ENCODE results near the gene LRRC1.
A peak's percentile ranks its signal among the peaks of the same experiment; 100 is the strongest.
"Not testable (repeated sequence)": the region's sequence is repeated elsewhere in the genome, so short reads cannot be mapped to it uniquely, and the experiment has no call there.

LRRC1 gene

GRCh38 chr6:53794720-53795339 is at the start of gene LRRC1:
Gene LRRC1 (plus strand): TSS chr6:53795005. CDS start chr6:53795257, 252 bp downstream.
- peak; percentile 97 for DNase-seq

- DNase-seq: no peak
Observed at GRCh38 chr6:53746442-53747103, 48.2 kb upstream of the LRRC1 start.

- no peak for DNase-seq
Observed at GRCh38 chr6:53750052-53750650, 44.7 kb upstream of the LRRC1 start.

- DNase-seq: no peak
Observed at GRCh38 chr6:53751417-53751816, 43.4 kb upstream of the LRRC1 start.

- no peak for DNase-seq
Observed at GRCh38 chr6:53752440-53752839, 42.4 kb upstream of the LRRC1 start.

- DNase-seq: no peak
Observed at GRCh38 chr6:53752856-53753255, 41.9 kb upstream of the LRRC1 start.

GRCh38 chr6:53754330-53754729 is 40.5 kb upstream of the LRRC1 start:
- DNase-seq: no peak

- no peak for DNase-seq
Observed at GRCh38 chr6:53756396-53756795, 38.4 kb upstream of the LRRC1 start.

GRCh38 chr6:53758496-53758895 is 36.3 kb upstream of the LRRC1 start:
- no peak for DNase-seq

- DNase-seq: no peak
Observed at GRCh38 chr6:53761036-53761435, 33.8 kb upstream of the LRRC1 start.

GRCh38 chr6:53765270-53765669 is 29.5 kb upstream of the LRRC1 start:
- no peak for DNase-seq

- no peak for DNase-seq
Observed at GRCh38 chr6:53766930-53767329, 27.9 kb upstream of the LRRC1 start.

- no peak for DNase-seq
Observed at GRCh38 chr6:53767941-53768340, 26.9 kb upstream of the LRRC1 start.

GRCh38 chr6:53768636-53769035 is 26.2 kb upstream of the LRRC1 start:
- no peak for DNase-seq

- DNase-seq: no peak
Observed at GRCh38 chr6:53770780-53771249, 24.0 kb upstream of the LRRC1 start.

GRCh38 chr6:53771785-53772624 is 22.8 kb upstream of the LRRC1 start:
- DNase-seq: no peak

GRCh38 chr6:53773044-53773696 is 21.6 kb upstream of the LRRC1 start:
- DNase-seq: no peak

- not testable (repeated sequence) for DNase-seq
Observed at GRCh38 chr6:53776152-53776551, 18.7 kb upstream of the LRRC1 start.

GRCh38 chr6:53784991-53785390 is 9.8 kb upstream of the LRRC1 start:
- not testable (repeated sequence) for DNase-seq

GRCh38 chr6:53786832-53787231 is 8.0 kb upstream of the LRRC1 start:
- DNase-seq: no peak

- DNase-seq: no peak
Observed at GRCh38 chr6:53790886-53791285, 3.9 kb upstream of the LRRC1 start.

- DNase-seq: no peak
Observed at GRCh38 chr6:53792016-53792415, 2.8 kb upstream of the LRRC1 start.

GRCh38 chr6:53792973-53793317 is 1.9 kb upstream of the LRRC1 start:
- DNase-seq: peak; percentile 16
